Umbilical cord (tissue), 2 donors: ENCODE results near the gene HMX1. TPM values are rescaled to one million over a fixed set of nuclear protein-coding genes. Genes with fewer than 3 reads are reported as not detected.

Experiments used
- DNase-seq: peaks from one replicate; pipeline ENCODE4 v3.0.0-alpha.2; 2015; ENCODE audit warnings: low spot score
- total RNA-seq: library from RNA; depleted of rRNA; stranded (reverse); fragments of >200 nt; gene quantifications from one replicate; pipeline ENCODE4 v1.2.3, GENCODE V29; 2014; ENCODE audit warnings: low replicate concordance; ENCODE audit not compliant: insufficient read depth

HMX1 gene
- not detected for total RNA-seq

- no peak for DNase-seq
These were observed at the start of gene HMX1 for GRCh38 chr4:8871417-8872401. TSS of gene HMX1 (minus strand) at chr4:8871839. CDS start at chr4:8871614, 225 bp downstream.

GRCh38 chr4:8920969-8921368 lies 49.3 kb upstream of the HMX1 start:
- no peak for DNase-seq

GRCh38 chr4:8920289-8920965 lies 48.8 kb upstream of the HMX1 start:
- DNase-seq = no peak

GRCh38 chr4:8919651-8920288 lies 48.1 kb upstream of the HMX1 start:
- no peak for DNase-seq

GRCh38 chr4:8917868-8918783 lies 46.5 kb upstream of the HMX1 start:
- DNase-seq = peak; percentile 27

- DNase-seq = no peak
These were observed 45.7 kb upstream of the HMX1 start for GRCh38 chr4:8917321-8917811.

GRCh38 chr4:8916906-8917305 lies 45.3 kb upstream of the HMX1 start:
- no peak for DNase-seq

GRCh38 chr4:8916351-8916885 lies 44.8 kb upstream of the HMX1 start:
- DNase-seq = no peak

GRCh38 chr4:8915201-8916200 lies 43.9 kb upstream of the HMX1 start:
- no peak for DNase-seq

- DNase-seq = no peak
These were observed 43.0 kb upstream of the HMX1 start for GRCh38 chr4:8914461-8915171.

GRCh38 chr4:8913858-8914460 lies 42.3 kb upstream of the HMX1 start:
- DNase-seq = no peak

- DNase-seq = no peak
These were observed 41.6 kb upstream of the HMX1 start for GRCh38 chr4:8913121-8913857.

GRCh38 chr4:8912506-8912905 lies 40.9 kb upstream of the HMX1 start:
- no peak for DNase-seq

GRCh38 chr4:8912089-8912455 lies 40.4 kb upstream of the HMX1 start:
- no peak for DNase-seq

- DNase-seq = no peak
These were observed 39.9 kb upstream of the HMX1 start for GRCh38 chr4:8911316-8912088.

- no peak for DNase-seq
These were observed 39.2 kb upstream of the HMX1 start for GRCh38 chr4:8910822-8911315.
